AG10803 (cell line): Measurements from ENCODE around the gene GTF3C1.

Experiments
- DNase-seq: peaks from one replicate; pipeline ENCODE4 v3.0.0; 2010; ENCODE audit warnings: low read depth
- H3K4me3 ChIP-seq: 2 replicates; pipeline ENCODE4 v1.5.1; 2011; ENCODE audit warnings: mild to moderate bottlenecking, low read length, control low read depth
- CTCF ChIP-seq: conservative IDR thresholded peaks from 2 replicates; pipeline ENCODE4 v1.5.1; 2011; ENCODE audit warnings: mild to moderate bottlenecking, low read length, control low read depth, inconsistent platforms

The GTF3C1 gene

GRCh38 chr16:27547134-27547533 is 2.6 kb downstream of the GTF3C1 start:
- H3K4me3 ChIP-seq, result no peak overlapping the region
- no peak for TF ChIP-seq CTCF
- peak; percentile 74 for DNase-seq

GRCh38 chr16:27544671-27545070 is 5.0 kb downstream of the GTF3C1 start:
- DNase-seq, result no peak
- no peak for TF ChIP-seq CTCF

GRCh38 chr16:27543801-27544200 is 5.9 kb downstream of the GTF3C1 start:
- no peak overlapping the region for H3K4me3 ChIP-seq
- TF ChIP-seq CTCF, result no peak
- no peak for DNase-seq

More at GRCh38 chr16:27544671-27545070, 5.0 kb downstream of the GTF3C1 start:
- no peak overlapping the region for H3K4me3 ChIP-seq

GRCh38 chr16:27539636-27540035 is 10.1 kb downstream of the GTF3C1 start:
- no peak for TF ChIP-seq CTCF
- H3K4me3 ChIP-seq, result no peak overlapping the region
- no peak for DNase-seq

- no peak for TF ChIP-seq CTCF
- H3K4me3 ChIP-seq, result no peak overlapping the region
- no peak for DNase-seq
Measured at GRCh38 chr16:27539120-27539519, 10.6 kb downstream of the GTF3C1 start.

GRCh38 chr16:27538528-27538927 is 11.2 kb downstream of the GTF3C1 start:
- H3K4me3 ChIP-seq, result no peak overlapping the region
- no peak for DNase-seq
- no peak for TF ChIP-seq CTCF

GRCh38 chr16:27534256-27534655 is 15.5 kb downstream of the GTF3C1 start:
- no peak for DNase-seq
- no peak for TF ChIP-seq CTCF
- no peak overlapping the region for H3K4me3 ChIP-seq
